Suprapubic skin (tissue), 4 donors: ENCODE measurements around the gene UTF1. TPM values are rescaled to one million over a fixed set of nuclear protein-coding genes. Genes with fewer than 3 reads are reported as not detected.

Experiments used
- DNase-seq, 2 donors: peaks; one replicate each; pipeline ENCODE4 v3.0.0-alpha.2; 2019; ENCODE audit warnings: low spot score in 2 of 2
- H3K27ac ChIP-seq: fragments of 200-600 bp; sonication (generic); one replicate; pipeline ENCODE4 v1.5.1; 2019
- H3K27me3 ChIP-seq: fragments of 200-600 bp; sonication (generic); one replicate; pipeline ENCODE4 v1.5.1; 2019
- H3K36me3 ChIP-seq: fragments of 200-600 bp; sonication (generic); one replicate; pipeline ENCODE4 v1.5.1; 2019
- H3K4me1 ChIP-seq: fragments of 200-600 bp; sonication (generic); one replicate; pipeline ENCODE4 v1.5.1; 2019
- H3K4me3 ChIP-seq: fragments of 200-600 bp; sonication (generic); one replicate; pipeline ENCODE4 v1.5.1; 2019; ENCODE audit warnings: mild to moderate bottlenecking
- H3K9me3 ChIP-seq: fragments of 200-600 bp; sonication (generic); one replicate; pipeline ENCODE4 v1.5.1; 2019
- CTCF ChIP-seq, 2 donors: fragments of 200-600 bp in 1 of 2; fragments of 450-650 bp in 1 of 2; sonication (generic) in 1 of 2; IDR thresholded peaks; one replicate each; pipeline ENCODE4 v1.5.1; 2016 to 2019; ENCODE audit warnings: antibody characterized with exemption in 2 of 2, mild to moderate bottlenecking in 1 of 2, moderate library complexity in 1 of 2
- EP300 ChIP-seq: sonication (generic); formaldehyde crosslinking; IDR thresholded peaks from one replicate; pipeline ENCODE4 v1.6.1; 2017; ENCODE audit warnings: antibody characterized with exemption
- POLR2A ChIP-seq, 2 donors: fragments of 450-650 bp; IDR thresholded peaks; one replicate each; pipeline ENCODE4 v1.6.1; 2017; ENCODE audit warnings: antibody characterized with exemption in 2 of 2, mild to moderate bottlenecking in 2 of 2, moderate library complexity in 2 of 2
- POLR2AphosphoS5 ChIP-seq, 3 donors: sonication (generic); formaldehyde crosslinking; IDR thresholded peaks; one replicate each; pipeline ENCODE4 v1.6.1; 2017; ENCODE audit warnings: antibody characterized with exemption in 3 of 3
- WGBS: methylation state at CpG from one replicate; pipeline ENCODE4 v1.1.5; 2018; 5-methylcytosine and 5-hydroxymethylcytosine counted together
- total RNA-seq, 4 donors: library from RNA; depleted of rRNA; stranded (reverse); fragments of >200 nt; gene quantifications; one replicate each; pipeline ENCODE4 v1.1.0, GENCODE V29; 2016

Gene UTF1
- total RNA-seq, 4 donors from 2014 or later = not detected

- Histone ChIP-seq H3K4me3 (no peak overlapping the region), H3K27me3 (peaks cover 16% of the 10 kb centered on the region), H3K27ac (no peak overlapping the region), H3K9me3 (no peaks in the 10 kb centered on the region), H3K4me1 (peaks cover 47% of the 10 kb centered on the region), H3K36me3 (peaks cover 56% of the 10 kb centered on the region)
- WGBS = 77% methylated on average over 12 of the region's 24 CpGs
- TF ChIP-seq POLR2A (IDR thresholded peaks at IDR 0.05) (no peak), EP300 (no peak), CTCF (IDR thresholded peaks at IDR 0.05) (no peak), POLR2AphosphoS5 (IDR thresholded peaks at IDR 0.05) (no peak)
- no peak for DNase-seq
Measured at GRCh38 chr10:133279326-133280226, 49.6 kb downstream of the UTF1 start.

- no peak for DNase-seq
- peaks cover 38% of the 10 kb centered on the region for H3K4me1 ChIP-seq
- 96% methylated on average over 9 of the region's 10 CpGs for WGBS
- TF ChIP-seq EP300 = no peak
- TF ChIP-seq POLR2AphosphoS5 (IDR thresholded peaks at IDR 0.05) = no peak
- no peak for TF ChIP-seq CTCF (IDR thresholded peaks at IDR 0.05)
- TF ChIP-seq POLR2A (IDR thresholded peaks at IDR 0.05) = no peak
- no peak overlapping the region for H3K4me3 ChIP-seq
- H3K27ac ChIP-seq = no peak overlapping the region
- peaks cover 16% of the 10 kb centered on the region for H3K27me3 ChIP-seq
- no peaks in the 10 kb centered on the region for H3K9me3 ChIP-seq
- peaks cover 66% of the 10 kb centered on the region for H3K36me3 ChIP-seq
Measured at GRCh38 chr10:133280391-133281059, 50.5 kb downstream of the UTF1 start.

GRCh38 chr10:133281084-133281483 is 51.1 kb downstream of the UTF1 start:
- WGBS = 95% methylated on average over 13 of the region's 15 CpGs

More at GRCh38 chr10:133281084-133281483, 51.1 kb downstream of the UTF1 start:
- Histone ChIP-seq H3K27me3 (peaks cover 16% of the 10 kb centered on the region), H3K4me1 (peaks cover 32% of the 10 kb centered on the region), H3K9me3 (no peaks in the 10 kb centered on the region), H3K36me3 (peaks cover 72% of the 10 kb centered on the region), H3K27ac (no peak overlapping the region), H3K4me3 (no peak overlapping the region)
- no peak for DNase-seq
- TF ChIP-seq EP300 = no peak
- TF ChIP-seq POLR2A (IDR thresholded peaks at IDR 0.05) = no peak
- no peak for TF ChIP-seq CTCF (IDR thresholded peaks at IDR 0.05)
- no peak for TF ChIP-seq POLR2AphosphoS5 (IDR thresholded peaks at IDR 0.05)

Other genes with a start within 250 kb of the UTF1 start
- gene ADGRA1, start 142.3 kb upstream of the UTF1 start, total RNA-seq = not detected
- 1 to 10 TPM in 1 of 4 donors, under 1 TPM in 3; 0.08 to 2.5 (median 0.58) TPM for gene KNDC1, start 70.0 kb upstream of the UTF1 start, total RNA-seq
- gene VENTX, start 7.6 kb downstream of the UTF1 start, total RNA-seq = 1 to 10 TPM in 1 of 4 donors, under 1 TPM in 2, not detected in 1; 0.17 to 2.3 (median 0.21) TPM
- 10 to 100 TPM in 1 of 4 donors, 1 to 10 TPM in 3; 3.0 to 18.4 (median 4.1) TPM for gene ADAM8, start 46.7 kb downstream of the UTF1 start, total RNA-seq
- gene TUBGCP2, start 78.7 kb downstream of the UTF1 start, total RNA-seq = 100 to 1,000 TPM in 1 of 4 donors, 10 to 100 TPM in 3; 44.5 to 107 (median 57.1) TPM
- 10 to 100 TPM; 15.5 to 24.4 (median 17.3) TPM for gene ZNF511, start 78.7 kb downstream of the UTF1 start, total RNA-seq
- under 1 TPM in 1 of 4 donors, not detected in 3; 0.30 TPM for gene CALY, start 106.7 kb downstream of the UTF1 start, total RNA-seq
- gene PRAP1, start 117.2 kb downstream of the UTF1 start, total RNA-seq = 1 to 10 TPM in 1 of 4 donors, not detected in 3; 2.2 TPM
- gene FUOM, start 127.8 kb downstream of the UTF1 start, total RNA-seq = 10 to 100 TPM in 3 of 4 donors, 1 to 10 TPM in 1; 7.8 to 13.8 (median 11.7) TPM
- 10 to 100 TPM; 44.2 to 64.9 (median 54.7) TPM for gene ECHS1, start 143.1 kb downstream of the UTF1 start, total RNA-seq
- 10 to 100 TPM in 2 of 4 donors, 1 to 10 TPM in 2; 7.8 to 23.4 (median 14.3) TPM for gene PAOX, start 149.0 kb downstream of the UTF1 start, total RNA-seq
- 10 to 100 TPM; 20.5 to 79.7 (median 36.0) TPM for gene MTG1, start 163.9 kb downstream of the UTF1 start, total RNA-seq
- under 1 TPM in 2 of 4 donors, not detected in 2; 0.23 to 0.56 TPM for gene SPRN, start 194.4 kb downstream of the UTF1 start, total RNA-seq
- gene SCART1, start 223.7 kb downstream of the UTF1 start, total RNA-seq = 10 to 100 TPM in 1 of 4 donors, 1 to 10 TPM in 3; 1.2 to 10.7 (median 2.0) TPM